IMR-90 (cell line): ENCODE measurements around the gene CRYGA. TPM values are rescaled to one million over a fixed set of nuclear protein-coding genes. Genes with fewer than 3 reads are reported as not detected.

Experiments
- ATAC-seq: fragments of 200-7000 bp; cut with Tn5 transposase; 2 replicates; pipeline ENCODE4 v1.9.1; 2020; ENCODE audit warnings: low read depth, mild to moderate bottlenecking, moderate library complexity
- BruUV-seq: library from RNA; stranded (reverse); fragments of 400-500 nt; replicated peaks from 2 replicates; lab custom pipeline; 2021; lab: Mats Ljungman, UMichigan
- CTCF ChIA-PET: fragments of 300-600 bp; formaldehyde crosslinking; extraction: SDS; loops from one replicate; lab custom pipeline; 2021; ENCODE audit warnings: antibody characterized with exemption; lab: Yijun Ruan, JAX
- POLR2A ChIA-PET: fragments of 300-600 bp; sonication (Branson Sonifier 250); formaldehyde crosslinking; loops from one replicate; lab custom pipeline; 2022; ENCODE audit warnings: antibody characterized with exemption; ENCODE audit not compliant: unreplicated experiment; lab: Charles Lee
- DNase-seq: peaks from one replicate; pipeline ENCODE4 v3.0.0; 2013
- H2AFZ ChIP-seq: replicated peaks from 2 replicates; pipeline ENCODE3; 2013; ENCODE audit warnings: low read length, mild to moderate bottlenecking; ENCODE audit not compliant: poor library complexity
- H2AK5ac ChIP-seq: 2 replicates; pipeline ENCODE4 v1.6.1; 2013; ENCODE audit warnings: low read depth, low read length, inconsistent platforms
- H2AK9ac ChIP-seq: replicated peaks from 2 replicates; pipeline ENCODE3; 2013; ENCODE audit warnings: mild to moderate bottlenecking, low read depth, low read length, moderate library complexity; ENCODE audit not compliant: poor library complexity
- H2BK120ac ChIP-seq: 2 replicates; pipeline ENCODE4 v1.6.1; 2013; ENCODE audit warnings: low read depth, low read length, inconsistent platforms
- H2BK15ac ChIP-seq: 3 replicates; pipeline ENCODE4 v1.6.1; 2013; ENCODE audit warnings: low read depth, low read length, inconsistent platforms
- H2BK20ac ChIP-seq: 2 replicates; pipeline ENCODE4 v1.6.1; 2013; ENCODE audit warnings: low read depth, mild to moderate bottlenecking, inconsistent platforms, low read length, moderate library complexity
- H2BK5ac ChIP-seq: 2 replicates; pipeline ENCODE4 v1.6.1; 2013; ENCODE audit warnings: mild to moderate bottlenecking, low read depth, low read length, inconsistent platforms; ENCODE audit not compliant: poor library complexity, severe bottlenecking
- H3K14ac ChIP-seq: replicated peaks from 2 replicates; pipeline ENCODE4 v1.6.1; 2013; ENCODE audit warnings: low read depth, low read length, inconsistent platforms
- H3K18ac ChIP-seq: 2 replicates; pipeline ENCODE4 v1.6.1; 2013; ENCODE audit warnings: low read depth, low read length, control low read depth
- H3K23ac ChIP-seq: 2 replicates; pipeline ENCODE4 v1.6.1; 2013; ENCODE audit warnings: low read depth, low read length, inconsistent platforms
- H3K27ac ChIP-seq: 2 replicates; pipeline ENCODE4 v1.5.1; 2013; ENCODE audit warnings: mild to moderate bottlenecking, control low read depth, low read length; ENCODE audit not compliant: insufficient read depth
- H3K27me3 ChIP-seq: 2 replicates; pipeline ENCODE4 v1.6.1; 2013; ENCODE audit warnings: low read length; ENCODE audit not compliant: control insufficient read depth, insufficient read depth
- H3K36me3 ChIP-seq: 2 replicates; pipeline ENCODE4 v1.6.1; 2013; ENCODE audit warnings: low read length, mixed read lengths; ENCODE audit not compliant: control insufficient read depth, insufficient read depth
- H3K4ac ChIP-seq: 2 replicates; pipeline ENCODE4 v1.6.1; 2013; ENCODE audit warnings: low read depth, low read length, inconsistent platforms
- H3K4me1 ChIP-seq: 2 replicates; pipeline ENCODE4 v1.6.1; 2013; ENCODE audit warnings: low read length, mixed read lengths; ENCODE audit not compliant: control insufficient read depth, insufficient read depth
- H3K4me2 ChIP-seq: 2 replicates; pipeline ENCODE4 v1.6.1; 2013; ENCODE audit warnings: low read depth, mild to moderate bottlenecking, control low read depth, low read length, moderate library complexity
- H3K4me3 ChIP-seq: 2 replicates; pipeline ENCODE4 v1.5.1; 2013; ENCODE audit warnings: low read depth, mild to moderate bottlenecking, control low read depth, low read length, moderate library complexity; ENCODE audit not compliant: insufficient read depth
- H3K56ac ChIP-seq: 2 replicates; pipeline ENCODE4 v1.6.1; 2013; ENCODE audit warnings: low read length, inconsistent platforms; ENCODE audit not compliant: insufficient read depth; ENCODE audit errors: extremely low read depth
- H3K79me1 ChIP-seq, 2 experiments: 2 replicates each; pipeline ENCODE4 v1.6.1; 2013; ENCODE audit warnings: low read length in 2 of 2, inconsistent platforms in 1 of 2, low read depth in 1 of 2
- H3K9ac ChIP-seq: 2 replicates; pipeline ENCODE4 v1.6.1; 2013; ENCODE audit warnings: low read depth, low read length, control low read depth
- H3K9me1 ChIP-seq: 2 replicates; pipeline ENCODE4 v1.6.1; 2013; ENCODE audit warnings: low read length, inconsistent platforms; ENCODE audit not compliant: insufficient read depth
- H3K9me3 ChIP-seq: 2 replicates; pipeline ENCODE4 v1.6.1; 2013; ENCODE audit warnings: low read length; ENCODE audit not compliant: control insufficient read depth, insufficient read depth
- H4K20me1 ChIP-seq: 2 replicates; pipeline ENCODE4 v1.6.1; 2013; ENCODE audit warnings: low read length, inconsistent platforms; ENCODE audit not compliant: insufficient read depth
- H4K5ac ChIP-seq: 2 replicates; pipeline ENCODE4 v1.6.1; 2013; ENCODE audit warnings: mild to moderate bottlenecking, low read depth, low read length, control low read depth
- H4K8ac ChIP-seq, 2 experiments: 2 replicates each; pipeline ENCODE4 v1.6.1; 2013; ENCODE audit warnings: low read depth in 2 of 2, low read length in 2 of 2, control low read depth in 1 of 2, inconsistent platforms in 1 of 2
- H4K91ac ChIP-seq: 2 replicates; pipeline ENCODE4 v1.6.1; 2013; ENCODE audit warnings: low read depth, low read length, inconsistent platforms; ENCODE audit not compliant: insufficient read depth
- FOS ChIP-seq: fragments of 150-350 bp; IDR thresholded peaks from 2 replicates; pipeline ENCODE4 v1.6.1; 2016; ENCODE audit warnings: low read depth, low read length
- MAFK ChIP-seq: IDR thresholded peaks from 2 replicates; pipeline ENCODE4 v1.6.1; 2012; ENCODE audit warnings: low read depth, low read length, improper control_type of control experiment
- MXI1 ChIP-seq: IDR thresholded peaks from 2 replicates; pipeline ENCODE4 v1.6.1; 2012; ENCODE audit warnings: low read depth, mild to moderate bottlenecking, low read length, moderate library complexity, borderline replicate concordance
- NFE2L2 ChIP-seq: fragments of 150-350 bp; IDR thresholded peaks from 2 replicates; pipeline ENCODE4 v1.6.1; 2016; ENCODE audit warnings: low read depth, mild to moderate bottlenecking, low read length
- POLR2A ChIP-seq: IDR thresholded peaks from 2 replicates; pipeline ENCODE4 v1.6.1; 2012; ENCODE audit warnings: mild to moderate bottlenecking, low read depth, low read length
- RAD21 ChIP-seq: IDR thresholded peaks from 2 replicates; pipeline ENCODE4 v1.6.1; 2012; ENCODE audit warnings: low read length, improper control_type of control experiment
- RCOR1 ChIP-seq: IDR thresholded peaks from 2 replicates; pipeline ENCODE4 v1.6.1; 2012; ENCODE audit warnings: mild to moderate bottlenecking, low read length, improper control_type of control experiment; ENCODE audit not compliant: insufficient replicate concordance
- SMC3 ChIP-seq: fragments of 150-350 bp; IDR thresholded peaks from 2 replicates; pipeline ENCODE4 v1.6.1; 2016; ENCODE audit warnings: low read depth, mild to moderate bottlenecking, antibody characterized with exemption, low read length, moderate library complexity
- USF2 ChIP-seq: fragments of 150-350 bp; IDR thresholded peaks from 2 replicates; pipeline ENCODE4 v1.6.1; 2017; ENCODE audit warnings: mild to moderate bottlenecking, antibody characterized with exemption, low read length, low read depth
- WGBS, 2 experiments: methylation state at CpG; one replicate each; pipeline versions ENCODE4 v1.1.5 to v1.1.7; 2013; ENCODE audit warnings: missing lambda C conversion rate in 2 of 2; ENCODE audit not compliant: insufficient read length in 1 of 2; ENCODE audit errors: extremely low coverage in 2 of 2; 5-methylcytosine and 5-hydroxymethylcytosine counted together
- dilution Hi-C: fragments of 300-500 bp; cut with HindIII; formaldehyde crosslinking; loops from one replicate; pipeline ENCODE4 v1.14.3; 2018; ENCODE audit warnings: low sequenced_read_pairs; ENCODE audit not compliant: unreplicated experiment
- in situ Hi-C: fragments of 300-500 bp; cut with MboI; formaldehyde crosslinking; loops from 3 replicates; pipeline ENCODE4 v1.14.3; 2019; ENCODE audit warnings: low sequenced_read_pairs, inconsistent platforms, mixed read lengths
- intact Hi-C: fragments of 100-400 bp; cut with micrococcal nuclease; formaldehyde crosslinking; loops from 2 replicates; pipeline ENCODE4 v1.10.0; 2022
- polyA plus RNA-seq, 3 experiments: library from polyadenylated mRNA; depleted of rRNA; stranded (reverse); fragments of >200 nt; gene quantifications; 2 replicates each; pipeline ENCODE4 v1.2.3, GENCODE V29; 2012; ENCODE audit warnings: low replicate concordance in 1 of 3
- total RNA-seq: library from RNA; depleted of rRNA; stranded (reverse); fragments of >200 nt; gene quantifications from 2 replicates; pipeline ENCODE4 v1.2.3, GENCODE V29; 2012
- TF ChIP-seq, protein P1 (sequence below): fragments of 150-350 bp; IDR thresholded peaks from 2 replicates; pipeline ENCODE4 v1.6.1; 2016; ENCODE audit warnings: low read depth, mild to moderate bottlenecking, low read length, moderate library complexity, borderline replicate concordance

The CRYGA gene
- total and polyA plus RNA-seq, 2 of the 4 experiments (the other 2 are of a cell fraction): not detected

DNA sequence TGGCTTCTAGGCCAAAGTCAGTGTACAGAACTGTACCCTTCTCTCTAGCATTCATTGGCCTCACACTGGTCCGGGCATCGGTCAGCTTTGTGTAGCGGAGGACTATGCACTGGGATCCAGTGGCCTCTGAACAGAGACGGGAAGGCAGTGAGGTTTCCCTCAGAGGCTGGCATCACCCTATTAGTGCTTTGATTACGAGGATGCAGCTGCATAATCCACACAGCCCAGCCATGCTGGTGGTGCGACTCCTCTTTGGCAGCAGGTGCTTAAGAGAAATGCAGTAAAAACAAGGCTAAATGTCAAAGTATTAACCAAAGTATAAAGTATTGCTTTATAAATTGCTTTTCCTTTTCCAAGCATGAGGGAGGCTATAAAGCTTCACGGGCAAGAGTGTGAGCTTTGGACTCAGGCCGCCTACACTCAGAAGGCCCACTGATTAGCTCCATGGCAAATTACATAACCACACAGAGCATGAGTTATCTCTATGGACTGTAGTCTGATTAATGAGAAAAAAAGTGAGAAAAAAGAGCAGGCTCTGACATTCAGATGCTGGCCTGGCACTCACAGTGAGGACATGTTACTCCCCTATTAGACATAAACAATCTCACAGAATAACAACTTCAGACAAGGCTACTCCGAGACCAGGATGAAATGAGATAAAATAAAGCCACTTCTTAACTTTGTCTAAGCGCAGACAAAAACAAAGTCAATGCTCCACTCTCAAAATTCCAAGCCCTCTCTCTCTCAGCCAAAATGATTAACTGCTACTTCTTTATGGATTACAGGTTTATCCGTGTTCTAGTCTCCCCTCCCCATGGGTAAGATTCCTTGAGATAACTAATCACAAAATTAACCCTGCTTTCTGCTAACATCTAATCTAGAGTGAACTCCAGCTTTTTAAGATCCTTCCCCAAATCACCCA lies 27.3 kb downstream of the CRYGA start:
- Histone ChIP-seq H2AK9ac (no peak overlapping the region), H3K56ac (no peak overlapping the region), H3K14ac (no peak overlapping the region), H4K8ac (no peak overlapping the region), H3K4me1 (no peaks in the 10 kb centered on the region), H2AK5ac (no peak overlapping the region), H3K79me1 (no peaks in the 10 kb centered on the region), H3K4ac (no peak overlapping the region), H3K4me2 (no peak overlapping the region), H3K9me1 (no peaks in the 10 kb centered on the region), H2BK5ac (no peak overlapping the region), H3K27me3 (no peaks in the 10 kb centered on the region), H3K23ac (no peak overlapping the region), H4K20me1 (no peaks in the 10 kb centered on the region), H3K27ac (no peak overlapping the region), H4K5ac (no peak overlapping the region), H2AFZ (no peak overlapping the region), H3K9ac (no peak overlapping the region), H2BK20ac (no peak overlapping the region), H2BK15ac (no peak overlapping the region), H3K18ac (no peak overlapping the region), H4K91ac (no peak overlapping the region), H3K4me3 (no peak overlapping the region), H2BK120ac (no peak overlapping the region), H3K9me3 (no peaks in the 10 kb centered on the region), H3K36me3 (no peaks in the 10 kb centered on the region)
- no TSS peak for BruUV-seq
- TF ChIP-seq, protein P1, sequence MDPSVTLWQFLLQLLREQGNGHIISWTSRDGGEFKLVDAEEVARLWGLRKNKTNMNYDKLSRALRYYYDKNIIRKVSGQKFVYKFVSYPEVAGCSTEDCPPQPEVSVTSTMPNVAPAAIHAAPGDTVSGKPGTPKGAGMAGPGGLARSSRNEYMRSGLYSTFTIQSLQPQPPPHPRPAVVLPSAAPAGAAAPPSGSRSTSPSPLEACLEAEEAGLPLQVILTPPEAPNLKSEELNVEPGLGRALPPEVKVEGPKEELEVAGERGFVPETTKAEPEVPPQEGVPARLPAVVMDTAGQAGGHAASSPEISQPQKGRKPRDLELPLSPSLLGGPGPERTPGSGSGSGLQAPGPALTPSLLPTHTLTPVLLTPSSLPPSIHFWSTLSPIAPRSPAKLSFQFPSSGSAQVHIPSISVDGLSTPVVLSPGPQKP: no peak
- no peak for TF ChIP-seq NFE2L2
- TF ChIP-seq USF2: no peak
- no peak for TF ChIP-seq MXI1
- TF ChIP-seq SMC3: no peak
- no peak for TF ChIP-seq RCOR1
- no peak for TF ChIP-seq FOS
- TF ChIP-seq MAFK: no peak
- no peak for TF ChIP-seq RAD21
- no peak for TF ChIP-seq POLR2A
- intact Hi-C loops: no loop called here
- ChIA-PET POLR2A (no interaction called here), CTCF (no interaction called here)
- ATAC-seq (no peak), DNase-seq (no peak)
- no CpG with 5 or more reads among the region's 11 CpGs for whole genome bisulfite sequencing, 2 experiments
- in situ Hi-C loops: no loop called here
- dilution Hi-C loops: no loop called here
